D721Med (cell line): ENCODE data around the gene PLPP1.

Source experiments
- DNase-seq: peaks from one replicate; pipeline ENCODE4 v3.0.0; 2011; ENCODE audit warnings: low spot score; ENCODE audit not compliant: insufficient read length
- FAIRE-seq: peaks from 2 replicates; lab custom pipeline; 2011; peaks lifted over from hg19 to GRCh38; lab: Jason Lieb, UNC
- CTCF ChIP-seq: IDR thresholded peaks from 2 replicates; pipeline ENCODE4 v1.5.1; 2012; ENCODE audit warnings: mild to moderate bottlenecking, control low read depth; ENCODE audit not compliant: insufficient read depth; ENCODE audit errors: missing control alignments

Gene PLPP1

GRCh38 chr5:55534436-55535198 lies at the start of gene PLPP1:
Gene PLPP1 (minus strand): TSS chr5:55534964. CDS start chr5:55534629, 335 bp downstream.
- TF ChIP-seq CTCF, result no peak
- peak; percentile 72 for DNase-seq
- no peak for FAIRE-seq

- FAIRE-seq, result no peak
- DNase-seq, result no peak
- TF ChIP-seq CTCF, result no peak
Observed at GRCh38 chr5:55583578-55583977, 48.8 kb upstream of the PLPP1 start.

- no peak for TF ChIP-seq CTCF
- FAIRE-seq (no peak), DNase-seq (no peak)
Observed at GRCh38 chr5:55582256-55582655, 47.5 kb upstream of the PLPP1 start.

GRCh38 chr5:55580042-55580441 lies 45.3 kb upstream of the PLPP1 start:
- FAIRE-seq (no peak), DNase-seq (no peak)
- no peak for TF ChIP-seq CTCF

GRCh38 chr5:55578771-55579170 lies 44.0 kb upstream of the PLPP1 start:
- no peak for TF ChIP-seq CTCF
- FAIRE-seq (no peak), DNase-seq (no peak)

GRCh38 chr5:55577353-55578060 lies 42.7 kb upstream of the PLPP1 start:
- FAIRE-seq, result no peak
- no peak for DNase-seq
- TF ChIP-seq CTCF, result no peak

- DNase-seq, result no peak
- no peak for FAIRE-seq
- no peak for TF ChIP-seq CTCF
Observed at GRCh38 chr5:55576661-55577060, 41.9 kb upstream of the PLPP1 start.
